ENCODE results near the gene TCTN3. TPM values are rescaled to one million over a fixed set of nuclear protein-coding genes. Genes with fewer than 3 reads are reported as not detected.

Gene TCTN3
- total RNA-seq, 2 experiments from 2014 or later: 17.6 to 20.5 TPM

- POLR2A ChIA-PET: no interaction called here
- no peaks in the 10 kb centered on the region for H3K9me3 Mint-ChIP-seq
- H3K36me3 Mint-ChIP-seq (ENCODE audit: low read depth): no peaks in the 10 kb centered on the region
- intact Hi-C loops (cut with micrococcal nuclease): no loop called here
- DNase-seq (no peak), ATAC-seq (no peak)
- no peak overlapping the region for H3K4me3 Mint-ChIP-seq
- CTCF ChIA-PET: interaction anchor here (1.2 to 1.7 kb wide), 2 partner anchors 143 to 166 kb away, joined by 4 to 5 read pairs; no protein-coding TSS in a partner anchor
- TF ChIP-seq CTCF (IDR thresholded peaks at IDR 0.05): no peak
- peaks cover 6% of the 10 kb centered on the region for H3K4me1 Mint-ChIP-seq (ENCODE audit: low read depth)
- H3K27me3 Mint-ChIP-seq: peaks cover 2% of the 10 kb centered on the region
- no peak overlapping the region for H3K27ac Mint-ChIP-seq
These were observed 4.7 kb upstream of the TCTN3 start for GRCh38 chr10:95698415-95698814.

- intact Hi-C loops (cut with micrococcal nuclease): no loop called here
- CTCF ChIA-PET: interaction anchor here (1.2 to 1.7 kb wide), 2 partner anchors 144 to 167 kb away, joined by 4 to 5 read pairs; no protein-coding TSS in a partner anchor
- DNase-seq (no peak), ATAC-seq (no peak)
- POLR2A ChIA-PET: no interaction called here
- no peaks in the 10 kb centered on the region for H3K9me3 Mint-ChIP-seq
- H3K36me3 Mint-ChIP-seq (ENCODE audit: low read depth): peaks cover 6% of the 10 kb centered on the region
- TF ChIP-seq CTCF (IDR thresholded peaks at IDR 0.05): no peak
- peaks cover 12% of the 10 kb centered on the region for H3K4me1 Mint-ChIP-seq (ENCODE audit: low read depth)
- peaks cover 2% of the 10 kb centered on the region for H3K27me3 Mint-ChIP-seq
- H3K4me3 Mint-ChIP-seq: no peak overlapping the region
- no peak overlapping the region for H3K27ac Mint-ChIP-seq
These were observed 3.7 kb upstream of the TCTN3 start for GRCh38 chr10:95697429-95697828.

GRCh38 chr10:95694665-95695064 lies 938 bp upstream of the TCTN3 start:
- DNase-seq (no peak), ATAC-seq (no peak)
- POLR2A ChIA-PET: interaction anchor here (0.6 kb wide), 2 partner anchors 36 to 297 kb away, joined by 3 read pairs; no protein-coding TSS in a partner anchor
- H3K27me3 Mint-ChIP-seq: peaks cover 2% of the 10 kb centered on the region
- H3K4me3 Mint-ChIP-seq: peak overlapping the region; percentile 98
- CTCF ChIA-PET: interaction anchor here (0.7 to 4.5 kb wide), 25 partner anchors 10 to 597 kb away, joined by 3 to 262 read pairs (median 4); partner anchors contain the start of genes CC2D2B and ENTPD1
- TF ChIP-seq CTCF (IDR thresholded peaks at IDR 0.05): no peak
- intact Hi-C loops (cut with micrococcal nuclease): loop anchor here (1.0 kb wide), 2 partner anchors 148 to 171 kb away; no protein-coding TSS in a partner anchor
- H3K4me1 Mint-ChIP-seq (ENCODE audit: low read depth): peaks cover 32% of the 10 kb centered on the region
- H3K36me3 Mint-ChIP-seq (ENCODE audit: low read depth): peaks cover 23% of the 10 kb centered on the region
- no peaks in the 10 kb centered on the region for H3K9me3 Mint-ChIP-seq
- peak overlapping the region; percentile 93 for H3K27ac Mint-ChIP-seq

- POLR2A ChIA-PET: interaction anchor here (0.6 to 1.9 kb wide), 13 partner anchors 9 to 396 kb away, joined by 3 to 7 read pairs (median 3); partner anchors contain the start of gene ALDH18A1
- ATAC-seq: no peak
- intact Hi-C loops (cut with micrococcal nuclease): no loop called here
- CTCF ChIA-PET: interaction anchor here (0.6 to 4.5 kb wide), 72 partner anchors 9 to 647 kb away, joined by 3 to 262 read pairs (median 4); partner anchors contain the start of genes ALDH18A1, CC2D2B, ENTPD1 and ZNF518A
- peak overlapping the region; percentile 93 for H3K27ac Mint-ChIP-seq
- H3K9me3 Mint-ChIP-seq: no peaks in the 10 kb centered on the region
- peaks cover 31% of the 10 kb centered on the region for H3K36me3 Mint-ChIP-seq (ENCODE audit: low read depth)
- H3K4me1 Mint-ChIP-seq (ENCODE audit: low read depth): peaks cover 41% of the 10 kb centered on the region
- peak overlapping the region; percentile 98 for H3K4me3 Mint-ChIP-seq
- no peak for DNase-seq
- H3K27me3 Mint-ChIP-seq: no peaks in the 10 kb centered on the region
- no peak for TF ChIP-seq CTCF (IDR thresholded peaks at IDR 0.05)
These were observed 558 bp downstream of the TCTN3 start for GRCh38 chr10:95693071-95693667.

- POLR2A ChIA-PET: no interaction called here
- DNase-seq: no peak
- Mint-ChIP-seq H3K4me3 (no peak overlapping the region), H3K27ac (peak overlapping the region; percentile 25), H3K9me3 (no peaks in the 10 kb centered on the region), H3K36me3 (ENCODE audit: low read depth) (peaks cover 32% of the 10 kb centered on the region), H3K27me3 (no peaks in the 10 kb centered on the region), H3K4me1 (ENCODE audit: low read depth) (peaks cover 41% of the 10 kb centered on the region)
- no peak for TF ChIP-seq CTCF (IDR thresholded peaks at IDR 0.05)
- CTCF ChIA-PET: interaction anchor here (1.0 kb wide), 1 partner anchor 150 kb away, joined by 3 read pairs; no protein-coding TSS in a partner anchor
- intact Hi-C loops (cut with micrococcal nuclease): no loop called here
- no peak for ATAC-seq
These were observed 2.4 kb downstream of the TCTN3 start for GRCh38 chr10:95691281-95691680.
